SH-SY5Y (cell line): ENCODE results near the gene MAPK1IP1L.

ENCODE experiments used
- GATA2 ChIP-seq: IDR thresholded peaks from 2 replicates; pipeline ENCODE4 v1.6.1; 2011; ENCODE audit warnings: mild to moderate bottlenecking, low read depth, low read length
- GATA3 ChIP-seq: IDR thresholded peaks from 2 replicates; pipeline ENCODE4 v1.6.1; 2011; ENCODE audit warnings: low read depth, mild to moderate bottlenecking, low read length, moderate library complexity

- TF ChIP-seq GATA2 (no peak), GATA3 (no peak)
Measured at GRCh38 chr14:55073856-55074255, 22.4 kb downstream of the MAPK1IP1L start.
